CD4-positive, alpha-beta T cell treated with Interferon alpha-2 for 1 hour (primary cell): ENCODE data around the gene SSBP3.
A peak's percentile ranks its signal among the peaks of the same experiment; 100 is the strongest.

Experiments
- DNase-seq, 2 donors: peaks; one replicate each; pipeline ENCODE4 v3.0.0-alpha.2; 2020 to 2022

SSBP3 gene

DNA sequence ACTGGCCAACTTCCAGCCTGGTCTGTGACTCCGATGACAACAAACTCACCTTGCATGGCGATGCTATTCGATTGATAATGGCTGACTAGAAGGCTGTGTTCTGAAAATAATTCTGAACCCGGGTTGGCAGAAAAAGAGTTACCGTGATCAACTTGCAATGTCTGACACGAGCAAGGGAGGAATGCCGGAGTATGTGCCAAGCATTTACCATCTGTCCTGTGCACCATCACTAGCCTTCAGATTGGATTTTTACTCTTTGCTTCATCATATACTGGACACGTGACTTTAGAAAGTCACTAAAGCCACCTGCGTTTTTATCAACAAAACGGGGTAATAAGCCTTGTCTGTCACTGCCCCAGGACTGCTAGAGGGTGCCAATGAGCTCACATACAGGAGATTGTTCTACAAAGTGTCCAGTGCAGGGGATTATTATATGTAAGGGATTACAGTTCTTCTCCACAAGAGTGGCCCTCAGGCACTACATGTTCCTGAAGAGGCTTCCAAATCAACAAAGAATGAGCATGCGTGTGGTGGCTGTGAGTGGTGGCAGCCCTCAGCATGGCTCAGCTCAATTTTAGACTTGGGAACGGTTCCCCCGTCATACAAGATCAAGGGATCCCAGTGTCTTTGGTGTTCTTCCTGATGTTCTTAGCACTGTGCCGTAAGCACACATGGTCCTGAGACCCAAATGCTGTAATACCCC, 35.8 kb downstream of the SSBP3 start:
- DNase-seq, result no peak

DNA sequence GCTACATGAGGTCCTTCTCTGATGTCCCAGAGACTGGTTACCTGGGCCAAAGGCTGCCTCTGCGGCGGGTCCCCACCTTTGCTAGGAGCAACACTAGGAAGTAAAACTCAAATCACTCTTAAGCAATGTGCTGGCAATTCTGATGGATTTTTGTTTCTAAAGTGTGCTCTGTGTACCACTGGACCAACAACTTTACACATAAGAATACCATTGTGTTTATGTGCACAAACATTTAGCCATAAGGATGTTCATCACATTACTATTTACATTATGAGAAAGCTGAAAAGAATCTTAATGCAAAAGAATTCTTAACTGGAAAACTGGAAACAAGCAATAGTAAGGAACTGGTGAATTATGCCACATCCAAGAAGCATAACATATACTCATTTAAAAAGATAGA, 38.6 kb downstream of the SSBP3 start:
- no peak for DNase-seq

DNA sequence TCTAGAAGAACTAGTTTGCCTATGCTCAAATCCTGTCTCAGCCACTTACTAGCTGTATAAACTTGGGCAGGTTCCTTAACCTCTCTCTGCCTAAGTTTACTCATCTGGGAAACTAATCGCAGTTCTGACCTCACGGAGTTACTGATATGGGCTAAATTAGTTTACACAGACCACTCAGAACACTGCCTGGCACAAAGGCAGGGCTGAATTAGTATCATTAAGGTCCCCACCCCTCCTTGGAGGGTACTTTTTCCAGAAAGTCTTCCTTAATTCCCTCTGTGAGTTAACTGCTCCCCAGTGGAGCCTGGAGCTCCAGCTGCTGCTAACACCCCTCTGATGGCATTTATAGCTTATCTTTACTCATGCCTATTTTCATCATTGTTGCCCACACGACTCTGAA, 40.3 kb downstream of the SSBP3 start:
- DNase-seq, result no peak

DNA sequence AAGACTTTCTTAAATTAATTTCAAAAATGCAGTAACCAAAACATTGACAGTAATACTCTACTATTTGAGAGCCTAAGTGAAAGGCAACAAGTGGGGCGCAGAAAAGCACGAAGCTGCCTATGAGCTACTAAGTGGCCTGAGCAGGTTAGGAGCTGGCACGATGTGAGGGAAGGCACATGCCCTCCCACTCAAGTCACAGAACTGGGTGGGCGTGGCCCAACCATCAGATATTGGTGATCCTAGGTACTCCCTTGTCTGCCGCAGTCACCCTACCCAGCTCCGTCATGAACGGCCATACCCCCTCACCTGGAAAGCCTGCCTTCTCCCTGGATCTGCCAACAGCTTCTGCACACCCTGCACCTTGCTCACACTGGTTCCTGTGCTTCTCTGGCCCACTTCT, 40.8 kb downstream of the SSBP3 start:
- no peak for DNase-seq

DNA sequence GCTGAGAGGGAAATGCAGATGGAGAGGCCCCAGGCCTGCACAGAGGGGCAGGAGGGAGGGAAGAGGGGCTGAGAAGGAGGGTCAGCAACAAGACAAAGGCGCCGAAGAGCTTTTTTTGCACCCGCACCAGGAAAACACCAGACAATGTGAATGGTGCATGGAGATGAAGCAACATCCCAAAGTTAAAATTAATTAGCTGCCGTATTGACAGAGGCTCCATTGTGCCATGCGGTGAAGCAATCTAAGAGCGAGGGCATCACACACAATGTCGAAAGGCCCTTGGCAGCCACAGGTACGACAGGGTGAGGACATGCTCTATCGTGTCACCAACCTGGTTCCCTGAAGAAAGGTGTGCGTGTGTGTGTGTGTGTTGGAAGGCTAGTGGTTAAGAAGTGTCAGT, 41.2 kb downstream of the SSBP3 start:
- no peak for DNase-seq

DNA sequence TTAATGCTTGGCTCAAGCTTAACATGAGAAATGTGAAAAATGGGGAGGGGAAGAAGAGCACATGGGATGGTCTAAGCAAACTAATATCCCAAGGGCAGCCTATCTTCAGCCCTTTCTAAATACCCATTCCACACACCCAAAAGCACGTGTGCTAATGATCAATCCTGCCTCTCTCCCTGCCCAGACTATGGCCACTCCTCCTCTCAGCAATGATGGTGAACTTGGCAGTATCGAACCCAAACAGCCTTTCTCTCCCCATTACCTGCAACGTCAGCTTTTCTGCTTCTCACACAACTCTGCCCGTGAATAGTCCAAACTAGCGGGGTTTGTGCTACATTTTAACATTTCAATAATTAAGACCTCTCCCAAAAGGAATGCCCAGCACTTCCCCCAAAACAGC, 41.6 kb downstream of the SSBP3 start:
- DNase-seq, result no peak

DNA sequence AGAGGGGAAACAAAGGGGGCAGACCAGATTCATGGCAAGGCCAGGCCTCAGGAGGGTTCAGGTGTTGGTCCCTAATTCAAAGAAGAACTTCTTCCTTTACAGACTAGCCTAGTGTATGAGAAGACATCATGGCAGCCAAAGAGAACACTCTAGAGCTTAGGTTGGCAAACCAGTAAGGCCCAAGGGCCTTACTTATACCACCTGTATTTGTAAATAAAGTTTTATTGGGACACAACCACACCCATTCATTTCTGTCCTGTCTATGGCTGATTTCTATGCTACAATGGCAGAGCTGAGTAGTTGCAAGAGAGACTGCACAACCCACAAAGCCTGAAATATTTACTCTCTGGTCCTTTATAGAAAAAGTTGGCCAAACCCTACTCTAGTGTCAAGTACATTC, 42.3 kb downstream of the SSBP3 start:
- no peak for DNase-seq

DNA sequence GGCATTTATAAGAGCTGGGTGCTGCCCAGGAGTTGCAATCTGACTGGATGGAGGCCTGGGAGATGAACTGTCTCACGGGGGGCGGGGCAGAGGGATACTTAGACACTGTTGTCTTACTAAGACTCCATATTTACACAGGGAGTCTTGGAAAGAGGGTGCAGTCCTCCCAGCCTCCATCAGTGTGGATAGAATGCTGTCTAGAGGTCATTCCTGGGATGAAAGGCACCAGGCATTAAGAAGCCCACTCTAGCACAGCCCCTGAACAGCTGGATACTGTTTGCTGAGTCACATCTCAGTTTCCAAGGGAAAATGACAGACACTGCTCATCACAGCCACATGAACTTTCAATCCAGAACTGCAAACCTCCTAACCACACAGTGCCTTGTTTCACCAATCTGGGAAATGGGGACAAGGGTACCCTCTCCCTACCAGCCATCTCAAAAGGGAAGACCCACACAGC, 43.3 kb downstream of the SSBP3 start:
- no peak for DNase-seq

DNA sequence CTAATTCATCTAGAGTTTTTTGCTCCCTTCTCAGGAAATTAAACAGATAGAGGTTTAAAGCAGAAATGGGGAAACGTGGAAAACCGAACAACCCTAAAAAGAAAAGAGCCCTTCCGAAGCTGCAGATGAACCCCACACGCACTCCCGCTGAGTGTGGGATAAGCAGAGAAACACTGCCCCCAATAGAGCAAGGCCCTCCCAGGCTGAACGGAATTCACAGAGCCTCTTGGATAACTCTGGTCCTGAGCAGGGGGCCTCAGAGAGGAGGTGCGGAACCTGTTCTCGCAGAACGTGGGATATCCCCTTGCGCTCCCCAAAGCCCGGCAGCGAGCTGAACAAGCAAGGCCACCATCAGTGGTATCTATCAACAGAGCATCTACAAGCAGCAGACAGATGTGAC, 44.9 kb downstream of the SSBP3 start:
- no peak for DNase-seq

DNA sequence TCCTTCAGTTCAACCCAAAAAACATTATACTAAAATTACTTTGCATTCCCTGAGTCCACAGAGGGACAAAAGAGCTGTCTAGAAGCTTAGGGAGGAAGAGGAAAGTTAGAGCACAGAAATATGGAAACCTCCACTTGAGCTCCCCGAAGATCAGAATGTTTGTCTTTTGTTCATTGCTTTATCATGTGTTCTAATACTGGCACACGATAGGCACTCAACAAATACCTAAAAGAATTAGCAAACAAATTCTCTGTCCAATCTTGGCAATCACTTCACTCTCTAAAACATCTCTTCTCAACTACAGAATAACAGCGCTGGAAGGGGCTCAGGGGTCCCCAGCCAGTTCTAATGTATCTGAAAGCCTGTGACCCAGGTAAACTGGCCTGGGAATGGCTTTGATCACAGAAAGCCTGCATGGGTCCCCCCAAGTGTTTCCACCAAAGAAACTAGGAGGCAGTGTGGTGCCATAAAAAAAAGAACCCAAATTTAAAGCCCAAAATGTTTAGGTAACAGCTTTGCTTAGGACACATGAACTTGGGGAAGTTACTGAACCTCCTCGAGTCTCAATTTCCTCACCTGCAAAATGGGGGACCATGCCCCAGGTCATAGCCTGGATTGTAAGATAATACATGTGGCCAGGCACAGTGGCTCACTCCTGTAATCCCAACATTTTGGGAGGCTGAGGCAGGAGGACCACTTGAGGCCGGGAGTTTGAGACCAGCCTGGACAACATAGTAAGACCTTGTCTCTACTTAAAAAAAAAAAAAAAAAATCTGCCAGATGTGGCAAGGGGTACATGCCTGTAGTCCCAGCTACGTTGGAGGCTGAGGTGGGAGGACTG, 45.8 kb downstream of the SSBP3 start:
- peak in 1 of 2 donors; percentile 14 for DNase-seq

DNA sequence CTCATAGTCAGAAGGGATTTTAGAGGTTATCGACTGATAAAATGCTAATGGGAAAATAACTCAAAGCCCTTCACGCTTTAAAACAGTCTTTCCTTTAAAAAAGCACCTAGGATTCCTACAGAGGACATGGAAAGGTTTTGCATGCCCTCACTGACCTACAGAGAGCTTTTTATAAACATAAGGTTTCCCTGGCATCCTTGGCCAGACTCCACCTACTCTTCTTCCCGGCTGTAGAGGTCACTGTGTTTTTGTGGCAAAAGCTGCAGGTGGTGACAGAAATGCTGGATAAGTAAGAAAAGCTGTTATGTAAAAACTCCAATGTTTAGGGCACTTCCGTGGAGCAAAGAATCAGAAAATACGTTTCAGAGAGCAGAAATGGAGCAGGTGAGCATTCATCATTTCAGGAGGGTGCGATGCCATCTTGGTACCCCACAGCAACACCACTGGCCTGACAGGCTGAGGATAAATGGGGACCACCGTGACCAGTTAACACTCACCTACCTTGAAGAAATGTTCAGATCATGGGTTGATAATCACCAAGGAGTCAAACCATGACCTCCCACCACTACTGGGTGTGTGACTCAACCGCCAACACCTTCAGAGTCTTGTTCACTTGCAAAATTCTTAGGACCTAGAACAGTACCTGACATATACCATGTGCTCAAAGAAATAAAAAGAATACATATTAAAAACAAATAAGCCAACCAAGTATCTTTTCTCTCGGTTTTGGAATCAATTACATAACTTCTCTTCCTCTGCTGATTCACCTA, 46.6 kb downstream of the SSBP3 start:
- no peak for DNase-seq

DNA sequence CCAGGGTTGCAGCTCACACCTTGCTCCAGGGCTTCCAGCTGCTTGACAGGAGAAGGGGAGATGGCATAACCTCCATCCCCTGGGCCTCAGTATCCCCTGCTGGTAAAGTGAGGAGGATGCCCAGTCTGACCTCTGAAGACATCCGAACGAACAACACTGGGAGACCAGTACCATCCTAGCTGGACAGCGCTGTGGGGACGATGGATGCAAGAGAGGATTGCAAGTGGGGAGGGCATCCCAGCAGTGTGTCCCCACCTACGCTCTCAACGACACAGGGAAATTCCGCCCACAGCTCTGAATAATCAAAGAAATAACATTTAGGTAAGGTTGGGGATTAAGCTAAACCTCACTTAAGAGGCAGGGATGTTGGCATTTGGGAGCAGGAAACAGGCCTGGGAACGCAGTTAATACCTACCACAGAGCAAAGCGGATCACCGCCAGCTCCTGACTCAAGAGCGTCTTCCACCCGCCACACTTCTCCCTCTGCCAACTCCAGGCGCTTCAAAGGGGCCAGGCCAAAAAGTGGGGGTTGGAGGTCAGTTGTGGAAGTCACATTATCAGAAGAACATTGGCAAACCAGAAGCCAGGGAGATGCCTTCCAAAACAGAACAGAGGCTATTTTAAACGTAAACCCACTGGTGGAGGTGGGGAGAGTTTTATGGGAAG, 47.6 kb downstream of the SSBP3 start:
- no peak for DNase-seq

DNA sequence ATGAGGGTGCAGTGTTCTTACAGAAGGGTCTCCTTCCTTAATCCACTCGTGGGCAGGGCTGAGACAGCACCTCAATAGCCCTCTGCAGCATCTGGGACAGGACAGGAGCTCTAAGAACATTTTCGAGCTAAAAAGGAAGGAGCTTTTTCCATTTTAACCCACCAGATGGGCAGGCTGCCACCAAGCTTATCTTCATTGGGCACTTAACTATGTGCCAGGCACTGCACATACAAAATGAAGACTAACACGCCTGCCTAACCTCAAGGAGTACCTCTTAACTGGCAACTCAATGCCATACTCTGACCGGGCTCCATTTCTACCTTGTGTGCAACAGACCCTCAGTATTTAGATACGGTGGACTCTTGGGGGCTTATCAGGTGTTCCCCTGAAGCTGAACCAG, 48.2 kb downstream of the SSBP3 start:
- no peak for DNase-seq

DNA sequence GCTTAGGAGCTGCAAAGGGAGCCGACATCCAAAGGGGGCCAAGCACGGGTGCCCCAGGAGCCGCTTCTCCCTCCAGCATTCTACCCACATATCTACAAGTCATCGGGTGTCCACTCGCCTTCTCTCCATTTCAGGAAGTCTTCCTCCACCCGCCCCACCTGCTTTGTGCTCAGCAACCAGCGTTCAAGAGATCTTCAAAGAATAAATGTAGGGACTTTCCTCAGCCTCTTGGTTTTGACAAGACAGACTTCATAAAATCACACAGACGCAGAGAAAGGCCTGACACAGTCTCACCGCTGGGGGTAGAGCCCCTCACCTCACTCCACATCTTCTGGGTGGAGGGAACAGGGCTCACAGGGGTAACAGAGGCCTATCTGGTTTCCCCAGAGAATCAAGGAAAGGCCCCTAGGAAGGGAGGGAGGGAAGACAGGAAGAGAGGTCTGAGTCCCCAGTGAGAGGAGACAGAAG, 49.5 kb downstream of the SSBP3 start:
- peak; percentile 36 to 47 for DNase-seq

DNA sequence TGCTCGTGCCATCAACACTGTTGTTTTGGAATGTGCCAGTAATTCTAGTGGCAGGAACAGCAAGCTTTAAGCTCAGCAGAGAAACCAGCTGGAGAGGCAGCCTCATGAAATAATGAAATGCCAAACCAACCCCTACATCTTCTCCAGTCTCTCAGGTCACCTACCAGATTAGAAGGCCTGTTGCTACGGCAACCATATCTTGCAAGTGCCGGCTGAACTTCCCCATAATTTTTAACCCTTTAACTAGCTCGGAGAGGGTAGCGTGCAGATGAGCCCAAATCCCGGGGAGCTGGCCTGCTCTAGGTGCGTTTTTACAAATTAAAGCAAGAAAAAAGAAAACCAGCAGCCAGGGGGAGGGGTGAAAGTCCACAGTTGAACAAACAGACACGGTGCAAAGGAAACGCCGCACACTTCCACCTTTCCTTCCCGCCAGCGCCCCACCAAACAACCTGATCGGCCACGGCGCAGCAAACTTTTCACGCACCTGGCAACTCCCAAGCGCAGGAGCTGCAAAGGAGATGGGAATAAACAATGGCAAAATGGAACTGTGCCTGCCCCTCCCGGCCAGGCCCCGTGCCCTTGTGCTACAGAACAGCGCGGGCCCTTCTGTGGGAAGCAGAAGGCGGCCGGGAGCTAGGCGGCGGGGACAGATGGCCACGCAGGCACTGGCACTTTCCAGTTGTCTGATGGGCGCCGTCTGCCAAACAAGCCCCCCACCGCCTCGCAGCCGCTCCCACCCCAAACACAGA, 50.1 kb downstream of the SSBP3 start:
- DNase-seq, result peak in 1 of 2 donors; percentile 18

DNA sequence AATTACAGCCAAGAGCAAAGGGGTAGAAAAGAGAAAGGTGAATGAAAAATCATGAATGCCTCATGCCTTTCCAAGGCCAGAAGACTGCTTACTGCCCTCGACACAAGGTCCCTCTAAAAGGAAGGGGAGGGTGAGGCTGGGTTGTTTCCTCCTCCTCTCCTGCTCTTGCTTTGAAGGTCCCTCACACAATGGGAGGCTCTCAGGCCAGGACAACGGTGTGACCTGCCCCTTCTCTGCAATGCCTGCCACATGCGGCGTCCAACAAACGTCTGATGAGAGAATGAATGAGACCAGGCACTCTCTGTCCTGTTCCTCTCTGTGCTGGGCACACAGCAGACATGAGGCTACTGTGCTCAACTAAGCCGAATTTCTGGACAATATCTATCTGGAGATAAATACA, 51.3 kb downstream of the SSBP3 start:
- no peak for DNase-seq

DNA sequence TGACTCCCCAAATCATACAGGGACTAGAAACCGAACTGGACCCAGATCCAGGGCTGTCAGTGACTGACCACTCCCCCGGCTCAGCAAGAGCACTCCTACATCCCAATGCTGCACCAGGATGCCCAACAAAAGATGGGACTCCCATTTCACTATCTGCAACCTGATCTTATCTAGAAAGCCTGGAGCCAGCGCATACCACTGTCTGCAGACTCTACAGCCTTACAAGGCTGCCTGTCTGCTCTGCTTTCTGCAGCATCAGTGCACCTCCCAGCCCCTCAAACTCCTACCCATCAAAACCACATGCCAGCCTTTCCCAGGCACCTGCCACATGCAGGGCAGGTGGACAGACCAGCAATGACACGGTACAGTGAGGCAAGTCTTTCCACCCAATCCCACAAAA, 52.2 kb downstream of the SSBP3 start:
- DNase-seq, result no peak

DNA sequence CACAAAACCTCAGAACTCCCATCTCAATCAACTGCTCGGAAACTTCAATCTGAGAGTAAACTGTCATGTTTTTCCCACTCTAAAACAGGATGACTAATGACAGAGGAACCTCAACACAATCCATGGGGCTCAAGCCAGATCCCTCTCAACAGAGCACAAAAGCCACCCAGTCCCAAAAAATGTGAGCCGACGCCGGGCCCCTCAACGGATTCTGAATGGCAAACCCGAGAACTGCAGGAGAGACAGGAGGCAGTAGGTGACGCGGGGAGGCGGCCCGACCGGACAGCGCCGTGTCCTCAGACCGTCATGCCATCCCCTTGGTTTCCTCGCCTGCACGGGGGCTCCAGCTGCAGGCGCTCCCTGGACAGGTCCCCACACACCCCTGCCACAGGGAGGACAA, 53.4 kb downstream of the SSBP3 start:
- no peak for DNase-seq

DNA sequence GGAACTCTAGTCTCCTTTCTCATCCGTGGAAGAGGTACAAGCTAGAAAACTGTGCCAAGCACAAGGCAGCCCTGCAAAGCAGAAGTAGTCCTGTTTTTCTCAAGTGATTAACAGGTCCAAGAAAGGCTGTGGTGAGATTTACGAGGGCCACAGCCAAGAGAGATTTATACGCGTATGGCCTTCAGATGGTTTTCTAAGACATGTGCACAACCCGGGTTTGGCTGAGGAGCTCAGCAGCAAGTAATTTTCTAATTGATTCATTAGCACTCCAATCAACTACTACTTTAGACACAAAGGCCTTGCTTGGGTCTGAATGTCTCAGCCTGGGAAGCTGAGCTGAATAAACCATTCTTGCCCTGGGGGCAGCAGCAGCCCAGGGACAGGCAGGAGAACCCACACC, 55.8 kb downstream of the SSBP3 start:
- DNase-seq, result no peak

DNA sequence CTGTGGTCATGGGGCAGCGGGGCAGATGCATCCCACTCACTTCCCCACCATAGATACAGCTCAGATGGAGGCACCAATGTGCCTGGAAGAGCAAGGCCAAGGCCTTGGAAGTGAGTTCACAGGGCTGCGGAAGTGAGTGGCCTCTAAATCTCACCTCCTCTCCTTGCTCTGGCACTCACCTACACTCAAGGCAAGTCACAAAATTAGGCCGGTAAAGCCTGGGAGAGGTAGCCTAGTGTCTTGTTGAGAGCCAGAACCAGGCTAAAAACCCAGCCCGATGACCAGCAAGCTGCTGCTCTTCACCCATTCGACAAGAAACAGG, 57.5 kb downstream of the SSBP3 start:
- DNase-seq, result no peak

DNA sequence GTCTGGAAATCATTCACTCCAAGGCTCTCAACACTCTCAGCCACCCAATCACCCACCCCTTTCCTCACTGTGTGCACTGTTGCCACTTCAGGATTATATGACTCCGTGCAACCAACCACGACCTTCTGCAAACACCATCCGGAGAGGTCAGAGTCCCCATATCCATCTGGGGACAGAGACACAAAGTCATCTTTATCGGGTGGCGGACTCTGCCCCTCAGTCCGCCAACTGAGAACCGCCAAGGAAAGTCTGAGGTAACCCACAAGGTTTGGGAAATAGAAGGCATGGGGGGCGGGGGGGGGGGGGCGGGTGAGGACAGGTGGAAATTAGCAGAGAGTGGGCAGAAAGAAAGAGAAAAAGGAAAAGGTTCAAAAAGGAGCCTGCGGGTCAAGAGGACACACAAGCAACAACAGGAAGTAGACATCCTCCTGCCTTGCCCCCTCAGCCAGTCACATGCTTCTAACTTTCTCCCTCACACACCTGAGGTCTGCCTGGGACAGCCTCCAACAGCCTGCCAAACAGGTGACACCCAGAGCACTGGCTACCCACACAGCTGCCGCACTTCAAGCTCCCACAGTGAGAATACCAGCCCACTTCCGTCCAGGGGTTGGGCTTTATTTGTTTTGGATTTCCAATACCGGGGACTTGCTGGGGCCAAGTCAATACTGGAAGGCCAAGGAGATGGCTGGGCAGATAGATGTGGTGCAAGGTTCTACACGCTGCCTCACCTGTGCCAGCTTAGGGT, 58.1 kb downstream of the SSBP3 start:
- DNase-seq, result no peak
